Dendritic cell treated with granulocyte-macrophage colony-stimulating factor and Interleukin-4, amounts not matched to agents 40 ng/mL and 50 ng/mL, for 4 days (primary cell): ENCODE results near the gene SLC16A4.

Experiments used
- H3K27ac Mint-ChIP-seq: one replicate; pipeline ENCODE4 v1.8.0; 2022; ENCODE audit warnings: mild to moderate bottlenecking, mixed read lengths
- H3K27me3 Mint-ChIP-seq: one replicate; pipeline ENCODE4 v1.8.0; 2022; ENCODE audit warnings: mild to moderate bottlenecking, mixed read lengths
- H3K36me3 Mint-ChIP-seq: one replicate; pipeline ENCODE4 v1.8.0; 2022; ENCODE audit warnings: low read depth, mixed read lengths
- H3K4me1 Mint-ChIP-seq: one replicate; pipeline ENCODE4 v1.8.0; 2022; ENCODE audit warnings: low read depth, mixed read lengths
- H3K4me3 Mint-ChIP-seq: one replicate; pipeline ENCODE4 v1.8.0; 2022; ENCODE audit warnings: mild to moderate bottlenecking, moderate library complexity, mixed read lengths
- H3K9me3 Mint-ChIP-seq: one replicate; pipeline ENCODE4 v1.8.0; 2022; ENCODE audit warnings: mixed read lengths
- intact Hi-C: fragments of 100-400 bp; cut with micrococcal nuclease; formaldehyde crosslinking; loops from one replicate; pipeline ENCODE4 v1.15.0; 2022

SLC16A4 gene

GRCh38 chr1:110361856-110362255 lies 29.0 kb downstream of the SLC16A4 start:
- Mint-ChIP-seq H3K4me1 (no peaks in the 10 kb centered on the region), H3K27me3 (no peaks in the 10 kb centered on the region), H3K4me3 (no peak overlapping the region), H3K27ac (no peak overlapping the region), H3K36me3 (peaks cover 62% of the 10 kb centered on the region), H3K9me3 (no peaks in the 10 kb centered on the region)
- intact Hi-C loops, result no loop called here

GRCh38 chr1:110360431-110360830 lies 30.4 kb downstream of the SLC16A4 start:
- no peaks in the 10 kb centered on the region for H3K27me3 Mint-ChIP-seq
- H3K4me3 Mint-ChIP-seq, result no peak overlapping the region
- H3K4me1 Mint-ChIP-seq, result no peaks in the 10 kb centered on the region
- H3K9me3 Mint-ChIP-seq, result no peaks in the 10 kb centered on the region
- no peak overlapping the region for H3K27ac Mint-ChIP-seq
- peaks cover 67% of the 10 kb centered on the region for H3K36me3 Mint-ChIP-seq
- intact Hi-C loops, result no loop called here

GRCh38 chr1:110356379-110356778 lies 34.4 kb downstream of the SLC16A4 start:
- intact Hi-C loops, result no loop called here

GRCh38 chr1:110355321-110355720 lies 35.5 kb downstream of the SLC16A4 start:
- H3K9me3 Mint-ChIP-seq, result no peaks in the 10 kb centered on the region
- no peaks in the 10 kb centered on the region for H3K27me3 Mint-ChIP-seq
- peaks cover 41% of the 10 kb centered on the region for H3K36me3 Mint-ChIP-seq
- peaks cover 12% of the 10 kb centered on the region for H3K4me1 Mint-ChIP-seq
- intact Hi-C loops, result no loop called here
- no peak overlapping the region for H3K4me3 Mint-ChIP-seq
- no peak overlapping the region for H3K27ac Mint-ChIP-seq

More at GRCh38 chr1:110356379-110356778, 34.4 kb downstream of the SLC16A4 start:
- H3K4me1 Mint-ChIP-seq, result peaks cover 4% of the 10 kb centered on the region
- H3K36me3 Mint-ChIP-seq, result peaks cover 43% of the 10 kb centered on the region
- H3K27me3 Mint-ChIP-seq, result no peaks in the 10 kb centered on the region
- H3K4me3 Mint-ChIP-seq, result no peak overlapping the region
- no peak overlapping the region for H3K27ac Mint-ChIP-seq
- no peaks in the 10 kb centered on the region for H3K9me3 Mint-ChIP-seq

GRCh38 chr1:110350360-110350759 lies 40.5 kb downstream of the SLC16A4 start:
- Mint-ChIP-seq H3K27me3 (no peaks in the 10 kb centered on the region), H3K36me3 (peaks cover 48% of the 10 kb centered on the region), H3K4me1 (peaks cover 40% of the 10 kb centered on the region), H3K27ac (no peak overlapping the region), H3K4me3 (no peak overlapping the region), H3K9me3 (no peaks in the 10 kb centered on the region)
- intact Hi-C loops, result no loop called here

GRCh38 chr1:110348771-110349170 lies 42.1 kb downstream of the SLC16A4 start:
- H3K9me3 Mint-ChIP-seq, result no peaks in the 10 kb centered on the region
- H3K27me3 Mint-ChIP-seq, result no peaks in the 10 kb centered on the region
- peak overlapping the region; percentile 46 for H3K27ac Mint-ChIP-seq
- peaks cover 50% of the 10 kb centered on the region for H3K4me1 Mint-ChIP-seq
- intact Hi-C loops, result no loop called here
- H3K36me3 Mint-ChIP-seq, result peaks cover 60% of the 10 kb centered on the region
- H3K4me3 Mint-ChIP-seq, result no peak overlapping the region

GRCh38 chr1:110348050-110348449 lies 42.8 kb downstream of the SLC16A4 start:
- Mint-ChIP-seq H3K36me3 (peaks cover 60% of the 10 kb centered on the region), H3K27ac (peak overlapping the region; percentile 46), H3K4me3 (no peak overlapping the region), H3K4me1 (peaks cover 56% of the 10 kb centered on the region), H3K9me3 (no peaks in the 10 kb centered on the region), H3K27me3 (no peaks in the 10 kb centered on the region)
- intact Hi-C loops, result no loop called here

- intact Hi-C loops, result no loop called here
- H3K4me1 Mint-ChIP-seq, result peaks cover 61% of the 10 kb centered on the region
- no peak overlapping the region for H3K27ac Mint-ChIP-seq
- no peak overlapping the region for H3K4me3 Mint-ChIP-seq
- H3K36me3 Mint-ChIP-seq, result peaks cover 63% of the 10 kb centered on the region
- H3K9me3 Mint-ChIP-seq, result no peaks in the 10 kb centered on the region
- no peaks in the 10 kb centered on the region for H3K27me3 Mint-ChIP-seq
Measured at GRCh38 chr1:110347182-110347893, 43.5 kb downstream of the SLC16A4 start.

- Mint-ChIP-seq H3K27me3 (no peaks in the 10 kb centered on the region), H3K9me3 (no peaks in the 10 kb centered on the region), H3K4me1 (peaks cover 67% of the 10 kb centered on the region), H3K4me3 (no peak overlapping the region), H3K27ac (no peak overlapping the region), H3K36me3 (peaks cover 63% of the 10 kb centered on the region)
- intact Hi-C loops, result no loop called here
Measured at GRCh38 chr1:110346690-110347089, 44.1 kb downstream of the SLC16A4 start.

GRCh38 chr1:110345480-110345879 lies 45.3 kb downstream of the SLC16A4 start:
- Mint-ChIP-seq H3K27ac (no peak overlapping the region), H3K4me1 (peaks cover 69% of the 10 kb centered on the region), H3K36me3 (peaks cover 63% of the 10 kb centered on the region), H3K4me3 (no peak overlapping the region), H3K9me3 (no peaks in the 10 kb centered on the region), H3K27me3 (no peaks in the 10 kb centered on the region)
- intact Hi-C loops, result no loop called here

GRCh38 chr1:110344152-110344551 lies 46.7 kb downstream of the SLC16A4 start:
- H3K4me1 Mint-ChIP-seq, result peaks cover 69% of the 10 kb centered on the region
- H3K4me3 Mint-ChIP-seq, result peak overlapping the region; percentile 53
- intact Hi-C loops, result no loop called here
- peak overlapping the region; percentile 61 for H3K27ac Mint-ChIP-seq
- H3K9me3 Mint-ChIP-seq, result no peaks in the 10 kb centered on the region
- H3K27me3 Mint-ChIP-seq, result no peaks in the 10 kb centered on the region
- peaks cover 56% of the 10 kb centered on the region for H3K36me3 Mint-ChIP-seq

- Mint-ChIP-seq H3K36me3 (peaks cover 52% of the 10 kb centered on the region), H3K4me1 (peaks cover 66% of the 10 kb centered on the region), H3K27ac (no peak overlapping the region), H3K9me3 (no peaks in the 10 kb centered on the region), H3K27me3 (no peaks in the 10 kb centered on the region), H3K4me3 (no peak overlapping the region)
- intact Hi-C loops, result no loop called here
Measured at GRCh38 chr1:110343249-110343648, 47.6 kb downstream of the SLC16A4 start.

- H3K36me3 Mint-ChIP-seq, result peaks cover 39% of the 10 kb centered on the region
- no peaks in the 10 kb centered on the region for H3K27me3 Mint-ChIP-seq
- intact Hi-C loops, result no loop called here
- H3K9me3 Mint-ChIP-seq, result no peaks in the 10 kb centered on the region
- H3K27ac Mint-ChIP-seq, result no peak overlapping the region
- H3K4me3 Mint-ChIP-seq, result peak overlapping the region; percentile 30
- peaks cover 61% of the 10 kb centered on the region for H3K4me1 Mint-ChIP-seq
Measured at GRCh38 chr1:110341872-110342331, 48.9 kb downstream of the SLC16A4 start.

GRCh38 chr1:110341146-110341871 lies 49.5 kb downstream of the SLC16A4 start:
- peak overlapping the region; percentile 17 for H3K4me3 Mint-ChIP-seq
- H3K9me3 Mint-ChIP-seq, result no peaks in the 10 kb centered on the region
- no peak overlapping the region for H3K27ac Mint-ChIP-seq
- H3K4me1 Mint-ChIP-seq, result peaks cover 65% of the 10 kb centered on the region
- intact Hi-C loops, result no loop called here
- H3K36me3 Mint-ChIP-seq, result peaks cover 34% of the 10 kb centered on the region
- no peaks in the 10 kb centered on the region for H3K27me3 Mint-ChIP-seq
